Astrocyte (in vitro differentiated cells and primary cell): ENCODE data around the gene DIP2C. TPM values are rescaled to one million over a fixed set of nuclear protein-coding genes. Genes with fewer than 3 reads are reported as not detected.
"Not testable (repeated sequence)": the region's sequence is repeated elsewhere in the genome, so short reads cannot be mapped to it uniquely, and the experiment has no call there.

Source experiments
- DNase-seq: peaks from one replicate; pipeline ENCODE4 v3.0.0-alpha.2; 2010; ENCODE audit warnings: low read depth
- FAIRE-seq: peaks from 2 replicates; lab custom pipeline; 2011; peaks lifted over from hg19 to GRCh38; lab: Jason Lieb, UNC
- H2AFZ ChIP-seq: 2 replicates; pipeline ENCODE4 v1.6.0; 2012; ENCODE audit warnings: low read depth, low read length, inconsistent platforms
- H3K27ac ChIP-seq: 2 replicates; pipeline ENCODE4 v1.5.1; 2011; ENCODE audit warnings: low read depth, low read length, inconsistent platforms
- H3K27me3 ChIP-seq: 2 replicates; pipeline ENCODE4 v1.6.0; 2011; ENCODE audit warnings: low read length, inconsistent platforms; ENCODE audit not compliant: insufficient read depth
- H3K36me3 ChIP-seq: 2 replicates; pipeline ENCODE4 v1.5.1; 2011; ENCODE audit warnings: low read length, inconsistent platforms; ENCODE audit not compliant: insufficient read depth
- H3K4me1 ChIP-seq: 2 replicates; pipeline ENCODE4 v1.5.1; 2011; ENCODE audit warnings: low read length, inconsistent platforms; ENCODE audit not compliant: insufficient read depth
- H3K4me2 ChIP-seq: 2 replicates; pipeline ENCODE4 v1.6.0; 2012; ENCODE audit warnings: low read length, inconsistent platforms
- H3K4me3 ChIP-seq: 2 replicates; pipeline ENCODE4 v1.5.1; 2011; ENCODE audit warnings: low read depth, mild to moderate bottlenecking, low read length, inconsistent platforms; ENCODE audit not compliant: insufficient read depth
- H3K79me2 ChIP-seq: 2 replicates; pipeline ENCODE4 v1.6.0; 2012; ENCODE audit warnings: mild to moderate bottlenecking, low read length, inconsistent platforms; ENCODE audit not compliant: insufficient read depth
- H3K9ac ChIP-seq: 2 replicates; pipeline ENCODE4 v1.6.0; 2012; ENCODE audit warnings: mild to moderate bottlenecking, low read length, inconsistent platforms
- H3K9me3 ChIP-seq: 2 replicates; pipeline ENCODE4 v1.5.1; 2012; ENCODE audit warnings: low read depth, mild to moderate bottlenecking, low read length, inconsistent platforms; ENCODE audit not compliant: insufficient read depth
- H4K20me1 ChIP-seq: 2 replicates; pipeline ENCODE4 v1.6.0; 2012; ENCODE audit warnings: low read length, inconsistent platforms; ENCODE audit not compliant: insufficient read depth
- H3K27ac Mint-ChIP-seq: one replicate; pipeline ENCODE4 v1.8.0; 2021; ENCODE audit warnings: mild to moderate bottlenecking, mixed read lengths; ENCODE audit not compliant: unreplicated experiment
- H3K27me3 Mint-ChIP-seq: one replicate; pipeline ENCODE4 v1.8.0; 2021; ENCODE audit warnings: low read depth, mixed read lengths; ENCODE audit not compliant: unreplicated experiment
- H3K36me3 Mint-ChIP-seq: one replicate; pipeline ENCODE4 v1.8.0; 2021; ENCODE audit warnings: low read depth, mixed read lengths; ENCODE audit not compliant: unreplicated experiment
- H3K4me1 Mint-ChIP-seq: one replicate; pipeline ENCODE4 v1.8.0; 2021; ENCODE audit warnings: low read depth, mixed read lengths; ENCODE audit not compliant: unreplicated experiment
- H3K4me3 Mint-ChIP-seq: one replicate; pipeline ENCODE4 v1.8.0; 2021; ENCODE audit warnings: mild to moderate bottlenecking, moderate library complexity, mixed read lengths; ENCODE audit not compliant: unreplicated experiment
- H3K9me3 Mint-ChIP-seq: one replicate; pipeline ENCODE4 v1.8.0; 2021; ENCODE audit warnings: mild to moderate bottlenecking, mixed read lengths; ENCODE audit not compliant: unreplicated experiment
- EZH2 ChIP-seq: IDR thresholded peaks from 2 replicates; pipeline ENCODE4 v1.6.1; 2012; ENCODE audit warnings: mild to moderate bottlenecking, low read length, inconsistent platforms; ENCODE audit not compliant: insufficient read depth
- total RNA-seq: library from RNA; stranded (reverse); gene quantifications from 2 replicates; pipeline ENCODE4 v1.2.1, GENCODE V29; 2021
- TF ChIP-seq, protein P1 (sequence below): IDR thresholded peaks from 2 replicates; pipeline ENCODE4 v1.5.1; 2011; ENCODE audit warnings: low read depth, mild to moderate bottlenecking, inconsistent platforms, low read length, moderate library complexity; ENCODE audit not compliant: insufficient read depth

Gene DIP2C
- total RNA-seq, 1 donor from 2014 or later: 27.3 TPM

- TF ChIP-seq, protein P1, sequence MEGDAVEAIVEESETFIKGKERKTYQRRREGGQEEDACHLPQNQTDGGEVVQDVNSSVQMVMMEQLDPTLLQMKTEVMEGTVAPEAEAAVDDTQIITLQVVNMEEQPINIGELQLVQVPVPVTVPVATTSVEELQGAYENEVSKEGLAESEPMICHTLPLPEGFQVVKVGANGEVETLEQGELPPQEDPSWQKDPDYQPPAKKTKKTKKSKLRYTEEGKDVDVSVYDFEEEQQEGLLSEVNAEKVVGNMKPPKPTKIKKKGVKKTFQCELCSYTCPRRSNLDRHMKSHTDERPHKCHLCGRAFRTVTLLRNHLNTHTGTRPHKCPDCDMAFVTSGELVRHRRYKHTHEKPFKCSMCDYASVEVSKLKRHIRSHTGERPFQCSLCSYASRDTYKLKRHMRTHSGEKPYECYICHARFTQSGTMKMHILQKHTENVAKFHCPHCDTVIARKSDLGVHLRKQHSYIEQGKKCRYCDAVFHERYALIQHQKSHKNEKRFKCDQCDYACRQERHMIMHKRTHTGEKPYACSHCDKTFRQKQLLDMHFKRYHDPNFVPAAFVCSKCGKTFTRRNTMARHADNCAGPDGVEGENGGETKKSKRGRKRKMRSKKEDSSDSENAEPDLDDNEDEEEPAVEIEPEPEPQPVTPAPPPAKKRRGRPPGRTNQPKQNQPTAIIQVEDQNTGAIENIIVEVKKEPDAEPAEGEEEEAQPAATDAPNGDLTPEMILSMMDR: no peak
- no peak for TF ChIP-seq EZH2
- FAIRE-seq (no peak), DNase-seq (peak; percentile 35)
- Mint-ChIP-seq H3K27me3 (no peaks in the 10 kb centered on the region), H3K36me3 (peaks cover 4% of the 10 kb centered on the region), H3K9me3 (no peaks in the 10 kb centered on the region), H3K4me3 (no peak overlapping the region), H3K27ac (no peak overlapping the region), H3K4me1 (peaks cover 22% of the 10 kb centered on the region)
- H3K4me2 ChIP-seq: peak overlapping the region; percentile 58
- no peak overlapping the region for H3K4me3 ChIP-seq
- H3K79me2 ChIP-seq: peaks cover 93% of the 10 kb centered on the region
- H3K9me3 ChIP-seq: no peaks in the 10 kb centered on the region
- peak overlapping the region; percentile 20 for H3K9ac ChIP-seq
- no peaks in the 10 kb centered on the region for H3K36me3 ChIP-seq
- H3K27ac ChIP-seq: no peak overlapping the region
- H3K4me1 ChIP-seq: peaks cover 28% of the 10 kb centered on the region
- peaks cover 86% of the 10 kb centered on the region for H4K20me1 ChIP-seq
- no peaks in the 10 kb centered on the region for H3K27me3 ChIP-seq
- H2AFZ ChIP-seq: no peak overlapping the region
These were observed 35.3 kb downstream of the DIP2C start for GRCh38 chr10:653991-654646.

DNA sequence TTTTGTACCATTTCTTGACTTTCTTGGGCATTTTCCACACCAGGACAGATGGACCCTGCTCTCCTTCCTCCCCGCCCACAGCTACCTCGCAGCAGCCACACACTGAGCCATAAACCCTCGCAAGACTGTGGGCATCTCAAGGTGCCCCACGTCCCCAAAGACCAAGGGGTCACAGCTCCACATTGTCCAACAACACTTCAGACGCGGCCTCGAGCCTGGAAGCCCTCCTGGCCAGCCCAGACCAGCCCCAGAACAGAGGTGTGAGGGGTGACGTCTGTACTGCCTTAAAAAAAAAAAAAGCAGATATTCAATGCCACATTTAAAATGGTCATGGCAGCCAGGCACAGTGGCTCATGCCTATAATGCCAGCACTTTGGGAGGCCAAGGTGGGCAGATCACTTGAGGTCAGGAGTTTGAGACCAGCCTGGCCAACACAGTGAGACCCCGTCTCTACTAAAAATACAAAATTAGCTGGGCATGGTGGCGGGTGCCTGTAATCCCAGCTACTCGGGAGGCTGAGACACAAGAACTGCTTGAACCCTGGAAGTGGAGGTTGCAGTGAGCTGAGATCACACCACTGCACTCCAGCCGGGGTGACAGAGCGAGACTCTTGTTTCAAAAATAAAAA, 36.5 kb downstream of the DIP2C start:
- not testable (repeated sequence) for H3K9me3 ChIP-seq, H3K27ac ChIP-seq, H2AFZ ChIP-seq, H3K4me3 ChIP-seq, H3K4me3 Mint-ChIP-seq, H3K27me3 ChIP-seq, FAIRE-seq, H3K36me3 ChIP-seq, H3K27ac Mint-ChIP-seq, H3K27me3 Mint-ChIP-seq, H3K9ac ChIP-seq, H3K9me3 Mint-ChIP-seq, H3K4me2 ChIP-seq, H3K36me3 Mint-ChIP-seq, DNase-seq
- H3K4me1 Mint-ChIP-seq: peaks cover 13% of the 10 kb centered on the region
- peaks cover 93% of the 10 kb centered on the region for H3K79me2 ChIP-seq
- peaks cover 24% of the 10 kb centered on the region for H3K4me1 ChIP-seq
- peaks cover 86% of the 10 kb centered on the region for H4K20me1 ChIP-seq

DNA sequence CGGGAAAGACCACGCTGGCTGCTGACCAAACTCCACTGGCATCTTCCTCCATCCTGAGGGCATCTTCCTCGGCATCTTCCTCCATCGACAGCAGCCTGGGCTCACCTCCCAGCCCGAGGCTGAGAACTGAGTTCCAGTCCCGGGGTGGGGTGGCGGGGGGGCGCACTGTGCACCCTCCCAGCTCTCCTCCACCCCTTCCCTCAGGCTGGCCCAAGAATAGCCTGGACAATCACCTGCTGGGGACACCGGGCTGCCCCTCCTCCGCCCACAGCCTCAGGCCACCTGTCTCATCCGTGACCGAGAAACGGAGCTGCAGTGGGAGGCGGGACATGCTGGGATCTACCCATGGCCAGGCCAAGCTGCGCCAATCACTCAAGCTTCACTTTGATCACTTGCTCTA, 37.2 kb downstream of the DIP2C start:
- Mint-ChIP-seq H3K27ac (no peak overlapping the region), H3K36me3 (peaks cover 4% of the 10 kb centered on the region), H3K27me3 (no peaks in the 10 kb centered on the region), H3K4me3 (no peak overlapping the region), H3K9me3 (no peaks in the 10 kb centered on the region), H3K4me1 (peaks cover 13% of the 10 kb centered on the region)
- H3K27ac ChIP-seq: no peak overlapping the region
- no peaks in the 10 kb centered on the region for H3K36me3 ChIP-seq
- no peak overlapping the region for H2AFZ ChIP-seq
- no peak overlapping the region for H3K9ac ChIP-seq
- no peak overlapping the region for H3K4me3 ChIP-seq
- TF ChIP-seq, protein P1: no peak
- TF ChIP-seq EZH2: no peak
- peaks cover 93% of the 10 kb centered on the region for H4K20me1 ChIP-seq
- FAIRE-seq: no peak
- no peaks in the 10 kb centered on the region for H3K27me3 ChIP-seq
- no peak overlapping the region for H3K4me2 ChIP-seq
- peaks cover 98% of the 10 kb centered on the region for H3K79me2 ChIP-seq
- H3K4me1 ChIP-seq: peaks cover 24% of the 10 kb centered on the region
- no peak for DNase-seq
- H3K9me3 ChIP-seq: no peaks in the 10 kb centered on the region
